Spleen (tissue), 11 donors: ENCODE results near the gene ARHGEF7. TPM values are rescaled to one million over a fixed set of nuclear protein-coding genes. Genes with fewer than 3 reads are reported as not detected.

ENCODE experiments used
- DNase-seq: peaks from one replicate; pipeline ENCODE4 v3.0.0-alpha.2; 2020
- H3K27ac ChIP-seq, 8 donors: fragments of 200-600 bp; sonication (generic) in 7 of 8; 1 replicate in 4 of 8; 2 replicates in 4 of 8; pipeline versions ENCODE4 v1.5.0 to v1.8.0; 2016 to 2021; ENCODE audit warnings: inconsistent platforms in 4 of 8, mild to moderate bottlenecking in 4 of 8, moderate library complexity in 1 of 8
- H3K27me3 ChIP-seq, 7 donors: fragments of 200-600 bp; sonication (generic) in 6 of 7; replicated peaks in 1 of 7; 1 replicate in 4 of 7; 2 replicates in 3 of 7; pipeline versions ENCODE4 v1.5.0 to v1.8.0; 2016 to 2021; ENCODE audit warnings: inconsistent platforms in 3 of 7, mild to moderate bottlenecking in 1 of 7
- H3K36me3 ChIP-seq, 6 donors: fragments of 200-600 bp; sonication (generic) in 5 of 6; 1 replicate in 4 of 6; 2 replicates in 2 of 6; pipeline versions ENCODE4 v1.5.0 to v1.8.0; 2016 to 2021; ENCODE audit warnings: inconsistent platforms in 2 of 6
- H3K4me1 ChIP-seq, 6 donors: fragments of 200-600 bp; sonication (generic) in 5 of 6; 1 replicate in 3 of 6; 2 replicates in 3 of 6; pipeline versions ENCODE4 v1.5.0 to v1.8.0; 2016 to 2021; ENCODE audit warnings: inconsistent platforms in 3 of 6
- H3K4me3 ChIP-seq, 8 donors: fragments of 200-600 bp; sonication (generic) in 7 of 8; 1 replicate in 4 of 8; 2 replicates in 4 of 8; pipeline versions ENCODE4 v1.5.0 to v1.8.0; 2016 to 2021; ENCODE audit warnings: inconsistent platforms in 4 of 8, mild to moderate bottlenecking in 4 of 8, moderate library complexity in 2 of 8
- H3K9me3 ChIP-seq, 8 donors: fragments of 200-600 bp; sonication (generic) in 7 of 8; 1 replicate in 4 of 8; 2 replicates in 4 of 8; pipeline versions ENCODE4 v1.5.0 to v1.8.0; 2016 to 2021; ENCODE audit warnings: inconsistent platforms in 4 of 8
- POLR2A ChIP-seq, 3 donors: fragments of 450-650 bp; IDR thresholded peaks; one replicate each; pipeline ENCODE4 v1.5.1; 2017; ENCODE audit warnings: antibody characterized with exemption in 3 of 3, mild to moderate bottlenecking in 1 of 3
- POLR2AphosphoS5 ChIP-seq, 3 donors: sonication (generic); formaldehyde crosslinking; IDR thresholded peaks; one replicate each; pipeline ENCODE4 v1.5.1; 2017; ENCODE audit warnings: antibody characterized with exemption in 3 of 3
- WGBS, 5 donors: extraction: QIAGEN DNeasy Blood & Tissue Kit in 3 of 5; methylation state at CpG; one replicate each; pipeline versions ENCODE4 v1.1.5 to v1.1.7; 2013 to 2018; 5-methylcytosine and 5-hydroxymethylcytosine counted together
- intact Hi-C: fragments of 100-400 bp; cut with DNase I; formaldehyde crosslinking; loops from one replicate; pipeline ENCODE4 v1.15.0; 2023; ENCODE audit warnings: low total_unique reads
- polyA plus RNA-seq, 3 donors: library from polyadenylated mRNA; stranded (reverse); fragments of 200-250 nt; gene quantifications; one replicate each; pipeline ENCODE4 v1.2.1, GENCODE V29; 2013
- total RNA-seq, 7 donors: library from RNA; depleted of rRNA in 3 of 7; stranded (reverse); fragments of >200 nt in 3 of 7; fragmentation: NEBNext Ultra II Directional in 4 of 7; extraction: Animal tissue kit (Norgen Biotek cat#: 25700) in 4 of 7; gene quantifications; one replicate each; pipeline versions ENCODE4 v1.1.0 to v1.2.1, GENCODE V29; 2016 to 2021
- TF ChIP-seq, protein P1 (sequence below), 11 experiments: fragments of 200-600 bp in 7 of 11; fragments of 450-650 bp in 4 of 11; sonication (generic) in 4 of 11; IDR thresholded peaks in 8 of 11; conservative IDR thresholded peaks in 3 of 11; 1 replicate in 7 of 11; 2 replicates in 4 of 11; pipeline versions ENCODE4 v1.4.0 to v1.8.0; 2016 to 2021; ENCODE audit warnings: antibody characterized with exemption in 11 of 11, inconsistent platforms in 4 of 11, mild to moderate bottlenecking in 1 of 11
- donor health status: healthy with polysubstance abuse.
- donor health status: DM: no; HTN: no; CAD: no; lungs with moderate emphysema.
- donor health status: DM: no; HTN: no; CAD: no.
- donor health status: Bipolar disorder and iron deficiency.
- donor health status: healthy.
- donor health status: DM: no; HTN: no; CAD: no.
- donor health status: DM: yes; HTN: yes; CAD: no.

The ARHGEF7 gene
- total and polyA plus RNA-seq, 10 donors, result 18.0 to 192 (median 114) TPM

GRCh38 chr13:111325941-111326620 lies 211.0 kb downstream of the ARHGEF7 start:
- 81 to 93% (median 89%) methylated on average over 31 to 37 of the region's 37 CpGs for WGBS, 5 donors
- TF ChIP-seq, protein P1, sequence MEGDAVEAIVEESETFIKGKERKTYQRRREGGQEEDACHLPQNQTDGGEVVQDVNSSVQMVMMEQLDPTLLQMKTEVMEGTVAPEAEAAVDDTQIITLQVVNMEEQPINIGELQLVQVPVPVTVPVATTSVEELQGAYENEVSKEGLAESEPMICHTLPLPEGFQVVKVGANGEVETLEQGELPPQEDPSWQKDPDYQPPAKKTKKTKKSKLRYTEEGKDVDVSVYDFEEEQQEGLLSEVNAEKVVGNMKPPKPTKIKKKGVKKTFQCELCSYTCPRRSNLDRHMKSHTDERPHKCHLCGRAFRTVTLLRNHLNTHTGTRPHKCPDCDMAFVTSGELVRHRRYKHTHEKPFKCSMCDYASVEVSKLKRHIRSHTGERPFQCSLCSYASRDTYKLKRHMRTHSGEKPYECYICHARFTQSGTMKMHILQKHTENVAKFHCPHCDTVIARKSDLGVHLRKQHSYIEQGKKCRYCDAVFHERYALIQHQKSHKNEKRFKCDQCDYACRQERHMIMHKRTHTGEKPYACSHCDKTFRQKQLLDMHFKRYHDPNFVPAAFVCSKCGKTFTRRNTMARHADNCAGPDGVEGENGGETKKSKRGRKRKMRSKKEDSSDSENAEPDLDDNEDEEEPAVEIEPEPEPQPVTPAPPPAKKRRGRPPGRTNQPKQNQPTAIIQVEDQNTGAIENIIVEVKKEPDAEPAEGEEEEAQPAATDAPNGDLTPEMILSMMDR (IDR thresholded peaks at IDR 0.05 in 8 of 11, conservative IDR thresholded peaks at IDR 0.05 in 3 of 11), result no peak
- no peak for TF ChIP-seq POLR2A (IDR thresholded peaks at IDR 0.05)
- TF ChIP-seq POLR2AphosphoS5 (IDR thresholded peaks at IDR 0.05), result no peak
- Histone ChIP-seq H3K4me3 (no peak overlapping the region), H3K27ac (no peak overlapping the region), H3K36me3 (peaks cover 0 to 11% (median 0%) of the 10 kb centered on the region in 6 donors), H3K9me3 (no peaks in the 10 kb centered on the region), H3K4me1 (no peaks in the 10 kb centered on the region), H3K27me3 (no peaks in the 10 kb centered on the region)
- DNase-seq, result peak; percentile 60
- intact Hi-C loops, result no loop called here

DNA sequence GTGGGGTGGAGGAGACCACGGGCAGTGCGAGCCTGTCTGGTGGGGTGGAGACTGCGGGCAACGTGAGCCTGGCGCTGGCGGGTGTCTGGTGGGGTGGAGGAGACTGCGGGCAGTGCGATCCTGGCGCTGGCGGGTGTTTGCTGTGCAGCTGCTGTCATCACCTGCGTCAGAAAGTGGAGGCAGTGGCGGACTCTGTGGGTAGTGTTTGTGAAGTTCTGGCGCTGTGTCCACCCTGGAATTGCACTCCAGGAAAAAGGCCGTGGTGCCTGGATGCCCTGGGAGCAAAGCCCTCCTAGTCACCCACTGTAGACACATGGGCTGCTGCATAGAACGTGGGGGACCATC lies 211.5 kb downstream of the ARHGEF7 start:
- H3K36me3 ChIP-seq, result peaks cover 0 to 11% (median 0%) of the 10 kb centered on the region in 6 donors
- no peak overlapping the region for H3K4me3 ChIP-seq
- 80 to 95% (median 92%) methylated on average over 12 to 15 of the region's 15 CpGs for WGBS, 5 donors
- no peaks in the 10 kb centered on the region for H3K4me1 ChIP-seq
- intact Hi-C loops, result no loop called here
- no peak for DNase-seq
- TF ChIP-seq POLR2AphosphoS5 (IDR thresholded peaks at IDR 0.05) (no peak), POLR2A (IDR thresholded peaks at IDR 0.05) (no peak)
- TF ChIP-seq, protein P1 (IDR thresholded peaks at IDR 0.05 in 8 of 11, conservative IDR thresholded peaks at IDR 0.05 in 3 of 11), result no peak
- no peaks in the 10 kb centered on the region for H3K9me3 ChIP-seq
- no peaks in the 10 kb centered on the region for H3K27me3 ChIP-seq
- H3K27ac ChIP-seq, result no peak overlapping the region

GRCh38 chr13:111326981-111327642 lies 212.0 kb downstream of the ARHGEF7 start:
- H3K4me1 ChIP-seq, result no peaks in the 10 kb centered on the region
- 80 to 89% (median 87%) methylated on average over 9 to 16 of the region's 16 CpGs for WGBS, 5 donors
- no peak overlapping the region for H3K27ac ChIP-seq
- no peaks in the 10 kb centered on the region for H3K27me3 ChIP-seq
- intact Hi-C loops, result no loop called here
- peaks cover 0 to 11% (median 0%) of the 10 kb centered on the region in 6 donors for H3K36me3 ChIP-seq
- no peak overlapping the region for H3K4me3 ChIP-seq
- TF ChIP-seq POLR2AphosphoS5 (IDR thresholded peaks at IDR 0.05), result no peak
- TF ChIP-seq POLR2A (IDR thresholded peaks at IDR 0.05), result no peak
- TF ChIP-seq, protein P1 (IDR thresholded peaks at IDR 0.05 in 8 of 11, conservative IDR thresholded peaks at IDR 0.05 in 3 of 11), result no peak
- DNase-seq, result peak; percentile 67
- no peaks in the 10 kb centered on the region for H3K9me3 ChIP-seq
